Measurements from ENCODE around the gene MEIS2. TPM values are rescaled to one million over a fixed set of nuclear protein-coding genes. Genes with fewer than 3 reads are reported as not detected.

MEIS2 gene
- total and polyA plus RNA-seq, 8 donors: 14.1 to 44.5 (median 36.3) TPM

- Histone ChIP-seq H3K9me3 (no peaks in the 10 kb centered on the region), H3K36me3 (no peaks in the 10 kb centered on the region), H3K27me3 (peaks cover 82 to 99% of the 10 kb centered on the region in 2 donors), H3K4me3 (no peak overlapping the region), H3K27ac (no peak overlapping the region), H3K4me1 (peaks cover 3 to 9% of the 10 kb centered on the region in 2 donors)
- no peak for DNase-seq
- no peak for ATAC-seq
- intact Hi-C loops (cut with DNase I): loop anchor here in 1 of 2 donors (5.0 kb wide), 1 partner anchor 246 kb away; no protein-coding TSS in a partner anchor
- no peak for TF ChIP-seq CTCF (IDR thresholded peaks at IDR 0.05)
These were observed 219.4 kb downstream of the MEIS2 start for GRCh38 chr15:36880913-36881460.

GRCh38 chr15:36880224-36880912 is 220.0 kb downstream of the MEIS2 start:
- Histone ChIP-seq H3K27ac (no peak overlapping the region), H3K4me3 (no peak overlapping the region), H3K27me3 (peaks cover 77 to 97% of the 10 kb centered on the region in 2 donors), H3K36me3 (no peaks in the 10 kb centered on the region), H3K9me3 (no peaks in the 10 kb centered on the region), H3K4me1 (peaks cover 3 to 9% of the 10 kb centered on the region in 2 donors)
- ATAC-seq (no peak), DNase-seq (peak in 1 of 4 donors; percentile 74)
- intact Hi-C loops (cut with DNase I): loop anchor here in 1 of 2 donors (5.0 kb wide), 1 partner anchor 247 kb away; no protein-coding TSS in a partner anchor
- no peak for TF ChIP-seq CTCF (IDR thresholded peaks at IDR 0.05)

- DNase-seq: no peak
- TF ChIP-seq CTCF (IDR thresholded peaks at IDR 0.05): no peak
These were observed 220.7 kb downstream of the MEIS2 start for GRCh38 chr15:36879568-36880222.

GRCh38 chr15:36878684-36879262 is 221.6 kb downstream of the MEIS2 start:
- Histone ChIP-seq H3K9me3 (no peaks in the 10 kb centered on the region), H3K27ac (no peak overlapping the region), H3K27me3 (peaks cover 67 to 91% of the 10 kb centered on the region in 2 donors), H3K4me1 (peaks cover 3 to 7% of the 10 kb centered on the region in 2 donors), H3K4me3 (no peak overlapping the region), H3K36me3 (no peaks in the 10 kb centered on the region)
- DNase-seq: peak in 1 of 4 donors; percentile 55
- TF ChIP-seq CTCF (IDR thresholded peaks at IDR 0.05): no peak
- intact Hi-C loops (cut with DNase I): no loop called here
- no peak for ATAC-seq

More at GRCh38 chr15:36879568-36880222, 220.7 kb downstream of the MEIS2 start:
- Histone ChIP-seq H3K4me1 (peaks cover 3 to 9% of the 10 kb centered on the region in 2 donors), H3K36me3 (no peaks in the 10 kb centered on the region), H3K9me3 (no peaks in the 10 kb centered on the region), H3K4me3 (no peak overlapping the region), H3K27ac (no peak overlapping the region), H3K27me3 (peaks cover 75 to 95% of the 10 kb centered on the region in 2 donors)
- intact Hi-C loops (cut with DNase I): loop anchor here in 1 of 2 donors (5.0 kb wide), 1 partner anchor 248 kb away; no protein-coding TSS in a partner anchor
- no peak for ATAC-seq
